ENCODE measurements around the gene CCDC61. TPM values are rescaled to one million over a fixed set of nuclear protein-coding genes. Genes with fewer than 3 reads are reported as not detected.

The CCDC61 gene
- total and polyA plus RNA-seq, 2 experiments from 2014 or later, result 2.6 to 6.9 TPM

DNA sequence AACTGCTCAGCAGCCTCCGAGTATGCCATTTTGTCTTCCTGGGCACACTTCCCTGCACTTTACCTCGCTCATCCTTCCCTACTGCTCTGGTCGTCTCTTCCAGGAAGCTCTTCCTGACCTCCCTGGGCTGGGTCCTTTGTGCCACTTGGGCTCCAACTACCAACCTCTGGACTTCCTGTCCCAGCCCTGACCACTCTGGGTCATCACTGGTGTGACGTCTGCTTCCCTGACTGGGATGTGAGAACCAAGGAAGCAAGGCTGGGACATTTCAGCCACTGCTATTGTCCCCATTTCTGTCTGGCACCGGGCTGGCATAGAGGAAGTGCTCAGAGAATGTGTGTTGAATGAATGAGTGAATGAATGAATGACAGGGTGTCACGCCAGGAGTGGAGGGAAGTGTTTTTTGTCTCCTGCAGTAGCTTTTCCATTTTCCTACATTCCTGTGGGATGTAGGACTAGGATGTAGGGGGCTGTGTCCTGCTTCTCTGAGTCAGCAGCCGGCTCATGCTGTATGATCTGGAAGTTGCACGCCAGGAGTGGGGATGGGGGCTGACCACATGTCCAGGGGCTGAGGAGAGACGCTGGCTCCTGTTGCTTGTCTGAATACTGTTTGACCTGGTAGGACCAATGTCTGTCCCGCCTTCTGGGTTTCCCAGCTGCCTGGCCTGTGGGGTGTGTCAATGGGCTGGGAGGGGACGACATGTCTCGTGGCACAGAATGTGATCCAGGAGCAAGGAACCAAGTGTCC, 36.3 kb upstream of the CCDC61 start:
- Histone ChIP-seq H4K20me1 (ENCODE audit: insufficient read depth) (no peaks in the 10 kb centered on the region), H3K4me1 (ENCODE audit: insufficient read depth) (no peaks in the 10 kb centered on the region), H2AFZ (no peak overlapping the region), H3K79me2 (ENCODE audit: insufficient read depth) (no peaks in the 10 kb centered on the region), H3K27me3 (replicated peaks; ENCODE audit: insufficient read depth) (peaks cover 16% of the 10 kb centered on the region), H3K4me2 (ENCODE audit: unreplicated experiment) (no peak overlapping the region), H3K9me2 (ENCODE audit: insufficient read depth) (no peaks in the 10 kb centered on the region), H3K9me3 (ENCODE audit: low read depth) (no peaks in the 10 kb centered on the region), H3K9ac (no peak overlapping the region), H3K27ac (no peak overlapping the region), H3K4me3 (no peak overlapping the region), H3K36me3 (ENCODE audit: low read depth) (no peaks in the 10 kb centered on the region), H3F3A (ENCODE audit: insufficient read depth) (no peaks in the 10 kb centered on the region)
- in situ Hi-C loops (cut with MboI), result no loop called here
- WGBS, 2 experiments (ENCODE audit: low coverage in 1 of 2, low lambda C conversion rate in 2 of 2, missing lambda C conversion rate in 2 of 2), result 51 to 53% methylated on average over 12 of the region's 12 CpGs
- no peak for DNase-seq
- no peak for TF ChIP-seq EZH2phosphoT487 (IDR thresholded peaks at IDR 0.05; ENCODE audit: insufficient read depth, low read depth)
- no peak for TF ChIP-seq EZH2 (IDR thresholded peaks at IDR 0.05; ENCODE audit: insufficient read depth, poor library complexity, severe bottlenecking)

DNA sequence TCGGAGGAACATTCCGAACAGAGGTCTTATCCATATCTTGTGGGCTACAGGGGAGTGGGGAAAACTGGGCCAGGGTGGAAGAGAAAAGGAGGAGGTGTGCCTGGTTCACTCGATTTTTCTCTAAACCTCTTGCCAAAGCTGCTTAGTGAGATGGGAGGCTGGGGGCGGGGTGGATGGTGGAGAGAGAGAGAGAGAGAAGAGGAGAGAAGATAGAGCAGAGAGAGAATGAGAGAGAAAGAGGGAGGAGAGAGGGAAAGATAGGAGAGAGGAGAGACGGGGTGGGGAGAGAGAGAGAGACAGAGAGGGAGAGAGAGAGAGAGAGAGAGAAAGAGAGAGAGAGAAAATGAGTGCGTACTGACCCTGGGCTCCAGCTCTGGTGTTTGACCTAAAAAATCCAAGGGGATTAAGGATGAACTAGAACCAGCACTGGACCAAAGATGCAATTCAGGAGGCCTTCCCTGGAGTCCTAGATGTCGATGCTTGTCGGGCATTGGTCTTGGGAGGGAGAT, 35.7 kb upstream of the CCDC61 start:
- in situ Hi-C loops (cut with MboI), result no loop called here
- no peak overlapping the region for H2AFZ ChIP-seq
- no peak overlapping the region for H3K4me2 ChIP-seq (ENCODE audit: unreplicated experiment)

DNA sequence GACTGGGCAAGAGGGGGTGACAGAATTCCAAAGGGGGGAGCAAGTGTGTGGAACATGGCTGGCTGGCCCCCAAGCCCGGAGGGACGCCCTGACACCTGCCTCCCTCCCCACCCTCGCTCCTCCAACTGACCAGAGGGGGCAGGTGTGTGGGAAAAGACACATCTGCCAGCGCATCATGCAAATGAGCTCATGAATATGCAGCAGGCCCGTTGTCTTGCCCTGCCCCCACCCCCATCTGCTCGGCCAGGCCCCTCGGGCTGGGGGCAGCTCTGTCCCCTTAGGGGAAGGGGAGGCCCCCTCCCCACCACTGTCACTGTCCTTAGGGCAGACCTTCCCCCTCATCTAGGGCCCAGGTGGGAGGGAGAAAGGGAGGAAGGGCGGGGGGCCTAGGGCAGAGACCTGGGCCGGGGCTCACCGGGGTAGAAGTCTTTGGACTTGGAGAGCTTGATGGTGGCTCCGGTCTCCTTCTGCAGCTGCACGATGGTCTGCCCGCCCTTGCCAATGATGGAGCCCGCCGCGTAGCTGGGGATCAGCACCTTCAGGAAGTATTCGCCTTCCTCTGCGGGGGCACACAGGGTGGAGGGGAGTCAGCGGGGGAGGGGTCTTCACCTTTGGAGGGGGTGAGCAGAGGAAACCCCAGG, 34.6 kb upstream of the CCDC61 start:
- Histone ChIP-seq H3F3A (ENCODE audit: insufficient read depth) (no peaks in the 10 kb centered on the region), H3K27ac (no peak overlapping the region), H3K4me3 (no peak overlapping the region), H4K20me1 (ENCODE audit: insufficient read depth) (no peaks in the 10 kb centered on the region), H3K4me1 (ENCODE audit: insufficient read depth) (no peaks in the 10 kb centered on the region), H3K79me2 (ENCODE audit: insufficient read depth) (no peaks in the 10 kb centered on the region), H3K9me3 (ENCODE audit: low read depth) (no peaks in the 10 kb centered on the region), H3K9ac (no peak overlapping the region), H3K9me2 (ENCODE audit: insufficient read depth) (no peaks in the 10 kb centered on the region), H3K4me2 (ENCODE audit: unreplicated experiment) (no peak overlapping the region), H2AFZ (no peak overlapping the region), H3K36me3 (ENCODE audit: low read depth) (no peaks in the 10 kb centered on the region), H3K27me3 (replicated peaks; ENCODE audit: insufficient read depth) (peaks cover 20% of the 10 kb centered on the region)
- DNase-seq, result no peak
- 3 to 10% methylated on average over 6 to 19 of the region's 19 CpGs for WGBS, 2 experiments (ENCODE audit: low coverage in 1 of 2, low lambda C conversion rate in 2 of 2, missing lambda C conversion rate in 2 of 2)
- in situ Hi-C loops (cut with MboI), result no loop called here
- no peak for TF ChIP-seq EZH2phosphoT487 (IDR thresholded peaks at IDR 0.05; ENCODE audit: insufficient read depth, low read depth)
- TF ChIP-seq EZH2 (IDR thresholded peaks at IDR 0.05; ENCODE audit: insufficient read depth, poor library complexity, severe bottlenecking), result no peak

More for the DNA sequence above, 35.7 kb upstream of the CCDC61 start:
- H4K20me1 ChIP-seq (ENCODE audit: insufficient read depth), result no peaks in the 10 kb centered on the region
- H3K9me2 ChIP-seq (ENCODE audit: insufficient read depth), result no peaks in the 10 kb centered on the region
- H3K27ac ChIP-seq, result no peak overlapping the region
- no peaks in the 10 kb centered on the region for H3K4me1 ChIP-seq (ENCODE audit: insufficient read depth)
- H3K79me2 ChIP-seq (ENCODE audit: insufficient read depth), result no peaks in the 10 kb centered on the region
- no peaks in the 10 kb centered on the region for H3K36me3 ChIP-seq (ENCODE audit: low read depth)
- no peak overlapping the region for H3K4me3 ChIP-seq
- no peak for TF ChIP-seq EZH2 (IDR thresholded peaks at IDR 0.05; ENCODE audit: insufficient read depth, poor library complexity, severe bottlenecking)
- TF ChIP-seq EZH2phosphoT487 (IDR thresholded peaks at IDR 0.05; ENCODE audit: insufficient read depth, low read depth), result no peak
- WGBS, 2 experiments (ENCODE audit: low coverage in 1 of 2, low lambda C conversion rate in 2 of 2, missing lambda C conversion rate in 2 of 2), result 35 to 37% methylated on average over 7 to 8 of the region's 8 CpGs
- no peak for DNase-seq
- no peaks in the 10 kb centered on the region for H3F3A ChIP-seq (ENCODE audit: insufficient read depth)
- H3K27me3 ChIP-seq (replicated peaks; ENCODE audit: insufficient read depth), result peaks cover 16% of the 10 kb centered on the region
- H3K9ac ChIP-seq, result no peak overlapping the region
- no peaks in the 10 kb centered on the region for H3K9me3 ChIP-seq (ENCODE audit: low read depth)

DNA sequence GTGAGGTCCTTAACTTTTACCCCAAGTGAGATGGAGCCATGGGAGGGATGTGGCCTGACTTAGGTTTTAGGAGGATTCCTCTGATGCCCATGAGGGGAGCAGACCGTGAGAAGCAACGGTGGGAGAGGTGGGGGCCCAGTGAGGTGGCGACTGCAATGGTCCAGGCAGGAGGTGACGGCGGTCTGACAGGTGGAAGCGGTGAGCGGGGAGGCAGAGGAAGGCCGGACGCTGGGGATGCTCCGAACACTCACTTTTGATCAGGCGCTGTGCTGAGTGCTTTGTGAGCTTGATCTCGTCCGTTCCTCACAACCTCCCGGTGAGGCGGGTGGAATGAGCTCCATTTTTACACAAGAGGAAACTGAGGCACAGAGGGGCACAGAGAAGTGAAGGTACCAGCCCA, 33.2 kb upstream of the CCDC61 start:
- no peak for TF ChIP-seq EZH2phosphoT487 (IDR thresholded peaks at IDR 0.05; ENCODE audit: insufficient read depth, low read depth)
- no peak for TF ChIP-seq EZH2 (IDR thresholded peaks at IDR 0.05; ENCODE audit: insufficient read depth, poor library complexity, severe bottlenecking)
- in situ Hi-C loops (cut with MboI), result no loop called here
- H4K20me1 ChIP-seq (ENCODE audit: insufficient read depth), result no peaks in the 10 kb centered on the region

More for the DNA sequence above, 33.2 kb upstream of the CCDC61 start:
- DNase-seq, result no peak
- Histone ChIP-seq H3K27me3 (replicated peaks; ENCODE audit: insufficient read depth) (peaks cover 31% of the 10 kb centered on the region), H3K79me2 (ENCODE audit: insufficient read depth) (no peaks in the 10 kb centered on the region), H3K27ac (no peak overlapping the region), H3K9me2 (ENCODE audit: insufficient read depth) (no peaks in the 10 kb centered on the region), H3K4me1 (ENCODE audit: insufficient read depth) (no peaks in the 10 kb centered on the region), H3K4me3 (no peak overlapping the region), H3K36me3 (ENCODE audit: low read depth) (no peaks in the 10 kb centered on the region), H3K9ac (no peak overlapping the region), H3K9me3 (ENCODE audit: low read depth) (no peaks in the 10 kb centered on the region), H3F3A (ENCODE audit: insufficient read depth) (no peaks in the 10 kb centered on the region), H3K4me2 (ENCODE audit: unreplicated experiment) (no peak overlapping the region), H2AFZ (no peak overlapping the region)
- WGBS, 2 experiments (ENCODE audit: low coverage in 1 of 2, low lambda C conversion rate in 2 of 2, missing lambda C conversion rate in 2 of 2), result 70% methylated on average over 15 of the region's 15 CpGs

Data from GM23248 (cell line).